SK-N-SH treated with all-trans-retinoic acid at 6 μM for 48 hours (cell line): Measurements from ENCODE around the gene SLC37A1.

Source experiments
- ARNTL ChIP-seq: fragments of 450-650 bp; formaldehyde crosslinking; IDR thresholded peaks from 2 replicates; pipeline ENCODE4 v1.5.0; 2020; ENCODE audit warnings: low read depth, mild to moderate bottlenecking, moderate library complexity, borderline replicate concordance
- CSDC2 ChIP-seq: fragments of 250-450 bp; sonication (Bioruptor Pico); IDR thresholded peaks from 2 replicates; pipeline ENCODE4 v1.5.0; 2020; ENCODE audit warnings: mild to moderate bottlenecking, moderate library complexity
- GLIS3 ChIP-seq: fragments of 250-450 bp; sonication (Bioruptor Pico); IDR thresholded peaks from 2 replicates; pipeline ENCODE4 v1.5.0; 2020; ENCODE audit warnings: mild to moderate bottlenecking, moderate library complexity
- TOX ChIP-seq: fragments of 250-450 bp; sonication (Bioruptor Pico); IDR thresholded peaks from 2 replicates; pipeline ENCODE4 v1.8.0; 2021; ENCODE audit warnings: mild to moderate bottlenecking, moderate library complexity, borderline replicate concordance
- ZFP3 ChIP-seq: fragments of 250-450 bp; sonication (Bioruptor Pico); IDR thresholded peaks from 2 replicates; pipeline ENCODE4 v1.5.0; 2020; ENCODE audit warnings: mild to moderate bottlenecking, moderate library complexity
- ZNF8 ChIP-seq: fragments of 450-650 bp; formaldehyde crosslinking; IDR thresholded peaks from 2 replicates; pipeline ENCODE4 v1.5.0; 2020; ENCODE audit warnings: mild to moderate bottlenecking, moderate library complexity
- TF ChIP-seq, protein P1 (sequence below): fragments of 250-450 bp; sonication (Bioruptor Pico); IDR thresholded peaks from 2 replicates; pipeline ENCODE4 v1.8.0; 2020; ENCODE audit warnings: mild to moderate bottlenecking, moderate library complexity, borderline replicate concordance
- TF ChIP-seq, protein P2 (sequence below): fragments of 250-450 bp; sonication (Bioruptor Pico); IDR thresholded peaks from 2 replicates; pipeline ENCODE4 v1.5.1; 2020; ENCODE audit warnings: low read depth, mild to moderate bottlenecking, moderate library complexity

DNA sequence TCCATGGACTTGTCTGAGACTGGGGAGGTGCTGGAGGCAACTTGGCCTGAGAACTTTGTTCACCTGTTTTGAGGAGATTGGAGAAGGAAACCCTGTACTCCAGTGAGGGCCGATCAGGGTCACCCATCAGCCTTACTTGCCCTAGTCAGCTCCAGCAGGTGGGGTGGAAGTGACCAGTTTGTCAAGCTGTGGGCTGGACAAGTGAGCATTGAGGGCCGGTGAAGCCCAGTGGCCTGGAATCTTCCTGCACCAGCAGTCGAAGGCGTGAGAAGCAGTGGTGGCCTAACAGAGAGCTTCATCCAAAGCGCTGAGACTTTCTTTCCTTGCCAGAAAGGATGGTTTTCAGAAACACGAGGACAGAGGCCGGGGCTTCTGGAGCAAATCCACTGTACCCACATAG lies 9.6 kb downstream of the SLC37A1 start:
- TF ChIP-seq GLIS3 (CRISPR knock-in tag) (no peak), ARNTL (no peak), TOX (CRISPR knock-in tag) (no peak), ZNF8 (no peak), ZFP3 (CRISPR knock-in tag) (no peak), CSDC2 (CRISPR knock-in tag) (no peak)
- TF ChIP-seq, protein P1, sequence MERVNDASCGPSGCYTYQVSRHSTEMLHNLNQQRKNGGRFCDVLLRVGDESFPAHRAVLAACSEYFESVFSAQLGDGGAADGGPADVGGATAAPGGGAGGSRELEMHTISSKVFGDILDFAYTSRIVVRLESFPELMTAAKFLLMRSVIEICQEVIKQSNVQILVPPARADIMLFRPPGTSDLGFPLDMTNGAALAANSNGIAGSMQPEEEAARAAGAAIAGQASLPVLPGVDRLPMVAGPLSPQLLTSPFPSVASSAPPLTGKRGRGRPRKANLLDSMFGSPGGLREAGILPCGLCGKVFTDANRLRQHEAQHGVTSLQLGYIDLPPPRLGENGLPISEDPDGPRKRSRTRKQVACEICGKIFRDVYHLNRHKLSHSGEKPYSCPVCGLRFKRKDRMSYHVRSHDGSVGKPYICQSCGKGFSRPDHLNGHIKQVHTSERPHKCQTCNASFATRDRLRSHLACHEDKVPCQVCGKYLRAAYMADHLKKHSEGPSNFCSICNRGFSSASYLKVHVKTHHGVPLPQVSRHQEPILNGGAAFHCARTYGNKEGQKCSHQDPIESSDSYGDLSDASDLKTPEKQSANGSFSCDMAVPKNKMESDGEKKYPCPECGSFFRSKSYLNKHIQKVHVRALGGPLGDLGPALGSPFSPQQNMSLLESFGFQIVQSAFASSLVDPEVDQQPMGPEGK (CRISPR knock-in tag) = no peak
- TF ChIP-seq, protein P2, sequence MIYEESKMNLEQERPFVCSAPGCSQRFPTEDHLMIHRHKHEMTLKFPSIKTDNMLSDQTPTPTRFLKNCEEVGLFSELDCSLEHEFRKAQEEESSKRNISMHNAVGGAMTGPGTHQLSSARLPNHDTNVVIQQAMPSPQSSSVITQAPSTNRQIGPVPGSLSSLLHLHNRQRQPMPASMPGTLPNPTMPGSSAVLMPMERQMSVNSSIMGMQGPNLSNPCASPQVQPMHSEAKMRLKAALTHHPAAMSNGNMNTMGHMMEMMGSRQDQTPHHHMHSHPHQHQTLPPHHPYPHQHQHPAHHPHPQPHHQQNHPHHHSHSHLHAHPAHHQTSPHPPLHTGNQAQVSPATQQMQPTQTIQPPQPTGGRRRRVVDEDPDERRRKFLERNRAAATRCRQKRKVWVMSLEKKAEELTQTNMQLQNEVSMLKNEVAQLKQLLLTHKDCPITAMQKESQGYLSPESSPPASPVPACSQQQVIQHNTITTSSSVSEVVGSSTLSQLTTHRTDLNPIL (CRISPR knock-in tag) = no peak
